ENCODE measurements around the gene SLC16A14. TPM values are rescaled to one million over a fixed set of nuclear protein-coding genes. Genes with fewer than 3 reads are reported as not detected.

The SLC16A14 gene
- total RNA-seq, 4 donors from 2014 or later: 7.5 to 11.4 (median 9.1) TPM

DNA sequence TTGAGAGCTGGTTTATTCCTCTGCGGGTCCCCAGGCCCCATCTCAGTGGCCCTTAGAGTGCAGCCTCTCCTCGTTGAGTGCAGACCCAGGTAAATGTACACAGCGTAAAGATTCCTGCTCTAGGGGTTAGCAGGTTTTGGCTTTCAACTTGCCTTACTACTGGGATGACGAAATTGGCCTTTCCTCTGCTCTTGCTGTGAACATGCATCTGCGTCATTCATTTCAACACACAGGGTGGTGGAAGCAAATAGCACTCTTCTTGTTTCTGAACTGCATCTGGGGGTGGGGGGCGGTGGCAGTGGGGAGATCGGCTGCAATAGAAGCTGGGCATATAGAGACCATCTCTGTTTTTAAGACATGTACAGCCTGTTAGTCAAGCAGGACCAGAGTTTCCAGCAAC is 16.5 kb upstream of the SLC16A14 start:
- Histone ChIP-seq H3K27ac (no peak overlapping the region), H3K27me3 (no peaks in the 10 kb centered on the region), H3K4me1 (no peaks in the 10 kb centered on the region), H3K36me3 (no peaks in the 10 kb centered on the region), H3K9me3 (no peaks in the 10 kb centered on the region), H3K4me3 (no peak overlapping the region)
- 76 to 83% methylated on average over 7 of the region's 7 CpGs for WGBS, 2 donors
- TF ChIP-seq POLR2A (IDR thresholded peaks at IDR 0.05) (no peak), EP300 (IDR thresholded peaks at IDR 0.05) (no peak)
- TF ChIP-seq, protein P1, sequence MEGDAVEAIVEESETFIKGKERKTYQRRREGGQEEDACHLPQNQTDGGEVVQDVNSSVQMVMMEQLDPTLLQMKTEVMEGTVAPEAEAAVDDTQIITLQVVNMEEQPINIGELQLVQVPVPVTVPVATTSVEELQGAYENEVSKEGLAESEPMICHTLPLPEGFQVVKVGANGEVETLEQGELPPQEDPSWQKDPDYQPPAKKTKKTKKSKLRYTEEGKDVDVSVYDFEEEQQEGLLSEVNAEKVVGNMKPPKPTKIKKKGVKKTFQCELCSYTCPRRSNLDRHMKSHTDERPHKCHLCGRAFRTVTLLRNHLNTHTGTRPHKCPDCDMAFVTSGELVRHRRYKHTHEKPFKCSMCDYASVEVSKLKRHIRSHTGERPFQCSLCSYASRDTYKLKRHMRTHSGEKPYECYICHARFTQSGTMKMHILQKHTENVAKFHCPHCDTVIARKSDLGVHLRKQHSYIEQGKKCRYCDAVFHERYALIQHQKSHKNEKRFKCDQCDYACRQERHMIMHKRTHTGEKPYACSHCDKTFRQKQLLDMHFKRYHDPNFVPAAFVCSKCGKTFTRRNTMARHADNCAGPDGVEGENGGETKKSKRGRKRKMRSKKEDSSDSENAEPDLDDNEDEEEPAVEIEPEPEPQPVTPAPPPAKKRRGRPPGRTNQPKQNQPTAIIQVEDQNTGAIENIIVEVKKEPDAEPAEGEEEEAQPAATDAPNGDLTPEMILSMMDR (IDR thresholded peaks at IDR 0.05): no peak
- DNase-seq (ENCODE audit: low spot score in 2 of 2): no peak

DNA sequence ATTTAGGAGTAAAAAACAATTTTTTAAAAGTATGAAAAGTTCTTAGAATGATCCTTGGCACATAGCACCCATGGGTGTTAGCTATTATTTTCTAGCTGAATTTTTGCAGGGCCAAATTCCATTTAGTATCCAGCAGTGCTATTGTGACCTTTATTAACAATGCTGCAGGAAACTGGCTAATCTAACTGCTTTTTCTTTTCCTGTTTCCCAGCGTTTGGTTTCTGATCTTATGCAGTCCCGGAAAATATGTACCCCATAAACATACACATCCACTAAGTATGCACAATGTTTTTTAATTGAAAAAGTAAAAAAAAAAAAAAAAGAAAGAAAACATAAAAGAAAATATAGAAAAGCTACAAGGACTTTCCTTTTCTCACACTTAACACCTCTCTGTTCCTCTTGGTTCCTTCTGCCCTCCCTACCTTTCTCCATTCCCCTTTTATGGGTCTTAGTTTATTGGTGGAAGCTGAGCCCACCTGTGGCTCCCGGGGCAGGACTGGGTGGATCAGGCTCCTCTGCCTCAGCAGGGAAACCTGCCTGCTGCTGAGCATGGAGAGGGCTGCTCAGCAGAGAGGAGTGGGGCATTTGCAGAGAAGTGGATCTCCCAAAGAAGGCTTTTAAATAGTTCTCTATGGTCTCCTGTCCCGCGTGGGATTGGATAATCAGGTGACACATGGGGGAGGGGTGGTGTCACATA is 9.3 kb upstream of the SLC16A14 start:
- no peak for DNase-seq (ENCODE audit: low spot score in 2 of 2)
- 31% methylated on average over 5 of the region's 5 CpGs for WGBS, 2 donors
- Histone ChIP-seq H3K4me3 (no peak overlapping the region), H3K4me1 (peaks cover 0 to 9% (median 0%) of the 10 kb centered on the region in 4 donors), H3K27ac (no peak overlapping the region), H3K9me3 (no peaks in the 10 kb centered on the region), H3K36me3 (no peaks in the 10 kb centered on the region), H3K27me3 (no peaks in the 10 kb centered on the region)
- no peak for TF ChIP-seq POLR2A (IDR thresholded peaks at IDR 0.05)
- TF ChIP-seq, protein P1 (IDR thresholded peaks at IDR 0.05): no peak
- no peak for TF ChIP-seq EP300 (IDR thresholded peaks at IDR 0.05)

DNA sequence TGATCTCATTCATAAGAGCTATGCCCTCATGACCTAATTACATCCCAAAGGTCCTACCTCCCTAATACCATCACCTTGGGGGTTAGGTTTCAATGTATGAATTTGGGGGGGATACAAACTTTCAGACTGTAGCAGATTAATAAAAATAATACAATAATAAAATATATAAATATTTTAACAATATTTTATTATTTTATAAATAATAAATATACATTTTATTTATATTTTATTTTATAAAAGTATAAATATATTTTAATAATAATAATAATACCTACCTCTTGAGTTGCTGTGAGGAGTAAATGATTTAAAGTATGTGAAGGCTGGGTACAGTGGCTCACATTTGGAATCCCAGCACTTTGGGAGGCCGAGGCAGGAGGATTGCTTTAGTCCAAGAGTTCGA is 8.1 kb upstream of the SLC16A14 start:
- 89 to 90% methylated on average over 2 of the region's 2 CpGs for WGBS, 2 donors
- peaks cover 0 to 9% (median 0%) of the 10 kb centered on the region in 4 donors for H3K4me1 ChIP-seq

DNA sequence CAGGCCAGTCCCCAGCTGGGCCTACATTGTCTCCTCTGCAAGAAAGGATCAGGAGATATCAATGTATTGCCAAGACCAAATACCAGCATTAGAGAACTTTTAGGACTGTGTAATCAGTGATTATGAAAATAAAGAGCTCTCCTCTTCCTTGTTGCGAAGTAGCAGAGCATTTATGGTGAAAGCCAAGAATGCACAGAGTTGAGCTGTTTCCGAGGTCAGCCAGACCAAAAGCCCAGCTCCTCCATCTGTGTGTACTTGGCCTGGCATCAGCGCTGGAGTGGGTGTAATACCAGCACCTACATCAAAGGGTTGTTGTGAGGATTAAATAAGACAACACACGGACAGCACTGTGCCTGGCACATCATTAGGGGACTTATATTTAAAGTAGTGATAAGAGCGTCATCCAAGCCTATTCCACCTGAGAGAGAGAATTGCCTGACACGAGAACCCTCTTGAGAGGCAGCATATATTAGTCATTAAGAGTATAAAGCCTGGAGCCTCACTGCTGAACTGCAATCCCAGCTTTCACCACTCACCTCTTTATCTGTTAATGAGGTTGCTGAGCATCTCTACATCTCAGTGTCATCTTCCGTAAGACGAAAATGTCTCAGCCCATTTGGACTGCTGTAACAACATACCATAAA is 7.4 kb upstream of the SLC16A14 start:
- TF ChIP-seq POLR2A (IDR thresholded peaks at IDR 0.05) (no peak), EP300 (IDR thresholded peaks at IDR 0.05) (no peak)
- TF ChIP-seq, protein P1 (IDR thresholded peaks at IDR 0.05): no peak
- Histone ChIP-seq H3K9me3 (no peaks in the 10 kb centered on the region), H3K4me1 (peaks cover 0 to 9% (median 0%) of the 10 kb centered on the region in 4 donors), H3K27me3 (no peaks in the 10 kb centered on the region), H3K27ac (no peak overlapping the region), H3K36me3 (no peaks in the 10 kb centered on the region), H3K4me3 (no peak overlapping the region)
- no peak for DNase-seq (ENCODE audit: low spot score in 2 of 2)
- WGBS, 2 donors: 66 to 76% methylated on average over 8 of the region's 8 CpGs

More for the DNA sequence above, 8.1 kb upstream of the SLC16A14 start:
- Histone ChIP-seq H3K36me3 (no peaks in the 10 kb centered on the region), H3K27ac (no peak overlapping the region), H3K27me3 (no peaks in the 10 kb centered on the region), H3K9me3 (no peaks in the 10 kb centered on the region), H3K4me3 (no peak overlapping the region)
- DNase-seq (ENCODE audit: low spot score in 2 of 2): no peak
- TF ChIP-seq, protein P1 (IDR thresholded peaks at IDR 0.05): no peak
- no peak for TF ChIP-seq EP300 (IDR thresholded peaks at IDR 0.05)
- TF ChIP-seq POLR2A (IDR thresholded peaks at IDR 0.05): no peak

DNA sequence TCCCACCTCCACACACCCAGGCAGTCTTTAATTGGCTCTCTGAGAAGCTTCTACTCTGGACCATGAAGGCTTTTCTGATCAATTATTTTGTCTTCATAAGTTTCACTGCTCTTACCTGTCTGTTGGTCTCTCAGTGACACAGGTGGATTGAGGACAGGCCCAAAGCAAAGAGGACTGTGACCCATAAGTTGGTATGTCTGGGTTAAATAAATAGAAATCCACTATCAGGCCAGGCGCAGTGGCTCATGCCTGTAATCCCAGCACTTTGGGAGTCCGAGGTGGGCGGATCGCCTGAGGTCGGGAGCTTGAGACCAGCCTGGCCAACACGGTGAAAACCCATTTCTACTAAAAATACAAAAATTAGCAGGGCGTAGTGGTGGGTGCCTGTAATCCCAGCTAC is 2.7 kb upstream of the SLC16A14 start:
- Histone ChIP-seq H3K4me1 (peaks cover 0 to 19% (median 6%) of the 10 kb centered on the region in 4 donors), H3K36me3 (no peaks in the 10 kb centered on the region), H3K4me3 (no peak overlapping the region), H3K27me3 (no peaks in the 10 kb centered on the region), H3K27ac (no peak overlapping the region), H3K9me3 (no peaks in the 10 kb centered on the region)
- WGBS, 2 donors: 92% methylated on average over 7 of the region's 7 CpGs
- DNase-seq (ENCODE audit: low spot score in 2 of 2): no peak
- no peak for TF ChIP-seq POLR2A (IDR thresholded peaks at IDR 0.05)
- no peak for TF ChIP-seq EP300 (IDR thresholded peaks at IDR 0.05)
- TF ChIP-seq, protein P1 (IDR thresholded peaks at IDR 0.05): no peak

Data from tibial nerve (tissue), 4 donors.